ENCODE data around the gene CSF1. TPM values are rescaled to one million over a fixed set of nuclear protein-coding genes. Genes with fewer than 3 reads are reported as not detected.

Gene CSF1
- total and polyA plus RNA-seq, 2 of the 13 experiments (the other 11 are each of a cell fraction or from before 2014, with no cell fraction given) = 4.6 to 13.3 TPM

DNA sequence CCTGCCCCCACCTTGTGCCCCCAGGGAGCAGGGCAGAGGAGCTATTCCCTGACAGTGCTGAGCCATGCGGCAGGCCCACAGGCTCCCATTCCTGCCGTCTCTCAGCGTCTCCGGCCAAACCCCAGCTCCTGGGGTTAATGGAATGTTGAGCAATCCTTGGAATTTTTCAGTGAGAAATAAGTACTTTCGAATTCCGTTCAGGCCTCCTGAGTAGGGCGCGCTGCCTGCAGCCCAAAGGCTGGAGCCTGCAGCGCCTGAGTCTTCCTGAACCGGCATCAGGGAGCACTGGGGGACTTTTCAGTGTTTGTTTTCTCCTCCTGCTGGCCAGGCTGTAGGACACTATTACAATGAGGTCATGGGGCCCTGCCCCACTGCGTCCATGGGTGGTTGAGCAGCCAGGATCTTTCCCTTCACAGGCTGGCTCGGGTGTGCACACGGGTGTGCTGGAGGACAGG is 33.3 kb upstream of the CSF1 start (continued):
- TF ChIP-seq, protein P1, sequence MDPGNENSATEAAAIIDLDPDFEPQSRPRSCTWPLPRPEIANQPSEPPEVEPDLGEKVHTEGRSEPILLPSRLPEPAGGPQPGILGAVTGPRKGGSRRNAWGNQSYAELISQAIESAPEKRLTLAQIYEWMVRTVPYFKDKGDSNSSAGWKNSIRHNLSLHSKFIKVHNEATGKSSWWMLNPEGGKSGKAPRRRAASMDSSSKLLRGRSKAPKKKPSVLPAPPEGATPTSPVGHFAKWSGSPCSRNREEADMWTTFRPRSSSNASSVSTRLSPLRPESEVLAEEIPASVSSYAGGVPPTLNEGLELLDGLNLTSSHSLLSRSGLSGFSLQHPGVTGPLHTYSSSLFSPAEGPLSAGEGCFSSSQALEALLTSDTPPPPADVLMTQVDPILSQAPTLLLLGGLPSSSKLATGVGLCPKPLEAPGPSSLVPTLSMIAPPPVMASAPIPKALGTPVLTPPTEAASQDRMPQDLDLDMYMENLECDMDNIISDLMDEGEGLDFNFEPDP (CRISPR knock-in tag; conservative IDR thresholded peaks at IDR 0.05) = no peak
- TF ChIP-seq ZNF781 (CRISPR knock-in tag; IDR thresholded peaks at IDR 0.05; ENCODE audit: borderline replicate concordance, not compliant biosample characterization) (no peak), JUN (CRISPR knock-in tag; IDR thresholded peaks at IDR 0.05) (peak; percentile 70; the same call in 1 of the 2 replicates), RFX1 (IDR thresholded peaks at IDR 0.05) (no peak), MZF1 (CRISPR knock-in tag; IDR thresholded peaks at IDR 0.05; ENCODE audit: borderline replicate concordance) (no peak), MBNL3 (CRISPR knock-in tag; conservative IDR thresholded peaks at IDR 0.05) (no peak), SOX5 (CRISPR knock-in tag; IDR thresholded peaks at IDR 0.05; ENCODE audit: borderline replicate concordance) (0 out of 2 replicates have a peak, but pooled peaks have one; percentile 32), HNF4G (IDR thresholded peaks at IDR 0.05; ENCODE audit: borderline replicate concordance, low read depth, low read length) (no peak), HNF4G (CRISPR knock-in tag; IDR thresholded peaks at IDR 0.05; ENCODE audit: borderline replicate concordance, low read depth) (no peak), ZBTB42 (CRISPR knock-in tag; IDR thresholded peaks at IDR 0.05) (no peak), ZNF563 (CRISPR knock-in tag; IDR thresholded peaks at IDR 0.05) (no peak), SAP130 (CRISPR knock-in tag; IDR thresholded peaks at IDR 0.05; ENCODE audit: low read depth) (peak; percentile 55), PITX1 (CRISPR knock-in tag; IDR thresholded peaks at IDR 0.05) (no peak), RFX3 (CRISPR knock-in tag; IDR thresholded peaks at IDR 0.05) (no peak), TGIF2 (CRISPR knock-in tag; IDR thresholded peaks at IDR 0.05) (no peak), EP300 (IDR thresholded peaks at IDR 0.05; ENCODE audit: low read depth in 2 of 2, low read length in 2 of 2) (0 out of 4 replicates have a peak, but pooled peaks of 1 of the 2 experiments have one; percentile 7), EP300 (CRISPR knock-in tag; IDR thresholded peaks at IDR 0.05; ENCODE audit: borderline replicate concordance) (no peak)
- TF ChIP-seq, protein P2, sequence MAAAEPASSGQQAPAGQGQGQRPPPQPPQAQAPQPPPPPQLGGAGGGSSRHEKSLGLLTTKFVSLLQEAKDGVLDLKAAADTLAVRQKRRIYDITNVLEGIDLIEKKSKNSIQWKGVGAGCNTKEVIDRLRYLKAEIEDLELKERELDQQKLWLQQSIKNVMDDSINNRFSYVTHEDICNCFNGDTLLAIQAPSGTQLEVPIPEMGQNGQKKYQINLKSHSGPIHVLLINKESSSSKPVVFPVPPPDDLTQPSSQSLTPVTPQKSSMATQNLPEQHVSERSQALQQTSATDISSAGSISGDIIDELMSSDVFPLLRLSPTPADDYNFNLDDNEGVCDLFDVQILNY (CRISPR knock-in tag; conservative IDR thresholded peaks at IDR 0.05) = no peak
- TF ChIP-seq, protein P3, sequence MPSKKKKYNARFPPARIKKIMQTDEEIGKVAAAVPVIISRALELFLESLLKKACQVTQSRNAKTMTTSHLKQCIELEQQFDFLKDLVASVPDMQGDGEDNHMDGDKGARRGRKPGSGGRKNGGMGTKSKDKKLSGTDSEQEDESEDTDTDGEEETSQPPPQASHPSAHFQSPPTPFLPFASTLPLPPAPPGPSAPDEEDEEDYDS (CRISPR knock-in tag; IDR thresholded peaks at IDR 0.05) = 0 out of 2 replicates have a peak, but pooled peaks have one; percentile 30
- TF ChIP-seq, protein P4, sequence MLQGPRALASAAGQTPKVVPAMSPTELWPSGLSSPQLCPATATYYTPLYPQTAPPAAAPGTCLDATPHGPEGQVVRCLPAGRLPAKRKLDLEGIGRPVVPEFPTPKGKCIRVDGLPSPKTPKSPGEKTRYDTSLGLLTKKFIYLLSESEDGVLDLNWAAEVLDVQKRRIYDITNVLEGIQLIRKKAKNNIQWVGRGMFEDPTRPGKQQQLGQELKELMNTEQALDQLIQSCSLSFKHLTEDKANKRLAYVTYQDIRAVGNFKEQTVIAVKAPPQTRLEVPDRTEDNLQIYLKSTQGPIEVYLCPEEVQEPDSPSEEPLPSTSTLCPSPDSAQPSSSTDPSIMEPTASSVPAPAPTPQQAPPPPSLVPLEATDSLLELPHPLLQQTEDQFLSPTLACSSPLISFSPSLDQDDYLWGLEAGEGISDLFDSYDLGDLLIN (CRISPR knock-in tag; IDR thresholded peaks at IDR 0.05; ENCODE audit: borderline replicate concordance) = no peak
- TF ChIP-seq, protein P5, sequence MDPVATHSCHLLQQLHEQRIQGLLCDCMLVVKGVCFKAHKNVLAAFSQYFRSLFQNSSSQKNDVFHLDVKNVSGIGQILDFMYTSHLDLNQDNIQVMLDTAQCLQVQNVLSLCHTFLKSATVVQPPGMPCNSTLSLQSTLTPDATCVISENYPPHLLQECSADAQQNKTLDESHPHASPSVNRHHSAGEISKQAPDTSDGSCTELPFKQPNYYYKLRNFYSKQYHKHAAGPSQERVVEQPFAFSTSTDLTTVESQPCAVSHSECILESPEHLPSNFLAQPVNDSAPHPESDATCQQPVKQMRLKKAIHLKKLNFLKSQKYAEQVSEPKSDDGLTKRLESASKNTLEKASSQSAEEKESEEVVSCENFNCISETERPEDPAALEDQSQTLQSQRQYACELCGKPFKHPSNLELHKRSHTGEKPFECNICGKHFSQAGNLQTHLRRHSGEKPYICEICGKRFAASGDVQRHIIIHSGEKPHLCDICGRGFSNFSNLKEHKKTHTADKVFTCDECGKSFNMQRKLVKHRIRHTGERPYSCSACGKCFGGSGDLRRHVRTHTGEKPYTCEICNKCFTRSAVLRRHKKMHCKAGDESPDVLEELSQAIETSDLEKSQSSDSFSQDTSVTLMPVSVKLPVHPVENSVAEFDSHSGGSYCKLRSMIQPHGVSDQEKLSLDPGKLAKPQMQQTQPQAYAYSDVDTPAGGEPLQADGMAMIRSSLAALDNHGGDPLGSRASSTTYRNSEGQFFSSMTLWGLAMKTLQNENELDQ (CRISPR knock-in tag; IDR thresholded peaks at IDR 0.05; ENCODE audit: borderline replicate concordance) = no peak
- TF ChIP-seq, protein P6, sequence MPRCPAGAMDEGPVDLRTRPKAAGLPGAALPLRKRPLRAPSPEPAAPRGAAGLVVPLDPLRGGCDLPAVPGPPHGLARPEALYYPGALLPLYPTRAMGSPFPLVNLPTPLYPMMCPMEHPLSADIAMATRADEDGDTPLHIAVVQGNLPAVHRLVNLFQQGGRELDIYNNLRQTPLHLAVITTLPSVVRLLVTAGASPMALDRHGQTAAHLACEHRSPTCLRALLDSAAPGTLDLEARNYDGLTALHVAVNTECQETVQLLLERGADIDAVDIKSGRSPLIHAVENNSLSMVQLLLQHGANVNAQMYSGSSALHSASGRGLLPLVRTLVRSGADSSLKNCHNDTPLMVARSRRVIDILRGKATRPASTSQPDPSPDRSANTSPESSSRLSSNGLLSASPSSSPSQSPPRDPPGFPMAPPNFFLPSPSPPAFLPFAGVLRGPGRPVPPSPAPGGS (CRISPR knock-in tag; IDR thresholded peaks at IDR 0.05) = no peak
- TF ChIP-seq, protein P7, sequence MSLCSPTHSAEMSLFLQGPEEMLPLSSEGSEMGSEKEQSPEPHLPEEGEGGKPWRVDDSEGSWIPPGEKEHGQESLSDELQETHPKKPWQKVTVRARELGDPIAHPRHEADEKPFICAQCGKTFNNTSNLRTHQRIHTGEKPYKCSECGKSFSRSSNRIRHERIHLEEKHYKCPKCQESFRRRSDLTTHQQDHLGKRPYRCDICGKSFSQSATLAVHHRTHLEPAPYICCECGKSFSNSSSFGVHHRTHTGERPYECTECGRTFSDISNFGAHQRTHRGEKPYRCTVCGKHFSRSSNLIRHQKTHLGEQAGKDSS (CRISPR knock-in tag; IDR thresholded peaks at IDR 0.05; ENCODE audit: borderline replicate concordance, low read depth) = peak; percentile 87; the same call in 1 of the 2 replicates

All from HepG2 (cell line).